H1 (cell line): ENCODE measurements around the gene ASIC5. TPM values are rescaled to one million over a fixed set of nuclear protein-coding genes. Genes with fewer than 3 reads are reported as not detected.

Experiments used
- CTCF ChIA-PET: fragments of 300-600 bp; sonication (Branson Sonifier 250); formaldehyde crosslinking; loops from one replicate; lab custom pipeline; 2021; ENCODE audit not compliant: partially characterized antibody; lab: Charles Lee
- POLR2A ChIA-PET: fragments of 300-600 bp; sonication (Branson Sonifier 250); formaldehyde crosslinking; loops from one replicate; lab custom pipeline; 2021; ENCODE audit warnings: inconsistent platforms; ENCODE audit not compliant: partially characterized antibody; lab: Charles Lee
- DNase-seq, 2 experiments: peaks; one replicate each; pipeline versions ENCODE4 v3.0.0 to v3.0.0-alpha.2; 2010 to 2022; ENCODE audit warnings: low spot score in 2 of 2, low read depth in 1 of 2, mixed read lengths in 1 of 2
- FAIRE-seq: peaks from 2 replicates; lab custom pipeline; 2011; peaks lifted over from hg19 to GRCh38; lab: Jason Lieb, UNC
- H2AFZ ChIP-seq: 2 replicates; pipeline ENCODE4 v1.8.1; 2012; ENCODE audit warnings: low read length, inconsistent platforms
- H2AK5ac ChIP-seq: 2 replicates; pipeline ENCODE4 v1.6.1; 2013; ENCODE audit warnings: low read depth, low read length
- H2BK120ac ChIP-seq: replicated peaks from 2 replicates; pipeline ENCODE3; 2013; ENCODE audit warnings: low read depth, low read length, inconsistent platforms
- H2BK12ac ChIP-seq: 2 replicates; pipeline ENCODE4 v1.6.1; 2013; ENCODE audit warnings: low read depth, low read length
- H2BK15ac ChIP-seq: 2 replicates; pipeline ENCODE4 v1.6.1; 2013; ENCODE audit warnings: low read length
- H2BK20ac ChIP-seq: 2 replicates; pipeline ENCODE4 v1.6.1; 2013; ENCODE audit warnings: low read length
- H2BK5ac ChIP-seq: 2 replicates; pipeline ENCODE4 v1.6.1; 2013; ENCODE audit warnings: low read depth, low read length
- H3K14ac ChIP-seq: 2 replicates; pipeline ENCODE4 v1.6.1; 2013; ENCODE audit warnings: inconsistent platforms; ENCODE audit not compliant: insufficient read length
- H3K18ac ChIP-seq: 2 replicates; pipeline ENCODE4 v1.6.1; 2013; ENCODE audit warnings: low read length; ENCODE audit errors: extremely low read depth
- H3K23ac ChIP-seq: 2 replicates; pipeline ENCODE4 v1.6.1; 2013; ENCODE audit warnings: inconsistent platforms; ENCODE audit not compliant: insufficient read length
- H3K23me2 ChIP-seq: 2 replicates; pipeline ENCODE4 v1.6.1; 2013; ENCODE audit warnings: low read depth, low read length
- H3K27ac ChIP-seq: 2 replicates; pipeline ENCODE4 v1.6.1; 2011; ENCODE audit warnings: low read depth, low read length, inconsistent platforms
- H3K27me3 ChIP-seq, 4 experiments: replicated peaks in 1 of 4; 1 replicate in 1 of 4; 2 replicates in 3 of 4; pipeline versions ENCODE4 v1.6.1 to v1.8.1; 2011 to 2013; ENCODE audit warnings: low read length in 3 of 4, mild to moderate bottlenecking in 3 of 4, inconsistent platforms in 2 of 4, mixed read lengths in 2 of 4, moderate library complexity in 1 of 4; ENCODE audit not compliant: control insufficient read depth in 3 of 4, insufficient read depth in 3 of 4; ENCODE audit errors: extremely low read depth in 1 of 4
- H3K36me3 ChIP-seq, 4 experiments: 2 replicates each; pipeline versions ENCODE4 v1.6.1 to v1.8.1; 2011 to 2013; ENCODE audit warnings: mild to moderate bottlenecking in 4 of 4, low read length in 3 of 4, moderate library complexity in 2 of 4, control low read depth in 1 of 4, inconsistent platforms in 1 of 4; ENCODE audit not compliant: insufficient read depth in 4 of 4, control insufficient read depth in 2 of 4
- H3K4ac ChIP-seq: replicated peaks from 2 replicates; pipeline ENCODE3; 2013; ENCODE audit warnings: low read length, low read depth, mixed read lengths, inconsistent platforms; ENCODE audit not compliant: insufficient read length
- H3K4me1 ChIP-seq, 4 experiments: replicated peaks in 1 of 4; 1 replicate in 1 of 4; 2 replicates in 3 of 4; pipeline versions ENCODE4 v1.6.1 to v1.8.1; 2011 to 2013; ENCODE audit warnings: low read length in 3 of 4, inconsistent platforms in 2 of 4, mixed read lengths in 1 of 4; ENCODE audit not compliant: insufficient read depth in 4 of 4, control insufficient read depth in 3 of 4
- H3K4me2 ChIP-seq, 2 experiments: 2 replicates each; pipeline versions ENCODE4 v1.6.1 to v1.8.1; 2011 to 2013; ENCODE audit warnings: low read depth in 2 of 2, low read length in 2 of 2, control low read depth in 1 of 2, inconsistent platforms in 1 of 2, mild to moderate bottlenecking in 1 of 2; ENCODE audit not compliant: insufficient read depth in 1 of 2
- H3K4me3 ChIP-seq, 4 experiments: fragments of 200-600, 300-600 bp in 1 of 4; sonication (generic), shearing (Covaris generic), sonication (Bioruptor Twin) in 1 of 4; 2 replicates each; pipeline versions ENCODE4 v1.5.1 to v1.8.1; 2011 to 2016; ENCODE audit warnings: low read length in 4 of 4, low read depth in 3 of 4, control low read depth in 2 of 4, inconsistent platforms in 2 of 4, mild to moderate bottlenecking in 2 of 4, mixed read lengths in 1 of 4, moderate library complexity in 1 of 4; ENCODE audit not compliant: insufficient read depth in 2 of 4; ENCODE audit errors: extremely low read depth in 1 of 4
- H3K56ac ChIP-seq: replicated peaks from 2 replicates; pipeline ENCODE3; 2013; ENCODE audit warnings: low read depth, mild to moderate bottlenecking, mixed read lengths, low read length, inconsistent platforms; ENCODE audit not compliant: insufficient read length
- H3K79me1 ChIP-seq: 2 replicates; pipeline ENCODE4 v1.6.1; 2013; ENCODE audit warnings: low read depth, low read length, control low read depth
- H3K79me2 ChIP-seq, 2 experiments: 2 replicates each; pipeline versions ENCODE4 v1.6.1 to v1.8.1; 2012 to 2013; ENCODE audit warnings: low read length in 2 of 2, mild to moderate bottlenecking in 2 of 2, inconsistent platforms in 1 of 2; ENCODE audit not compliant: insufficient read depth in 2 of 2, control insufficient read depth in 1 of 2
- H3K9ac ChIP-seq, 4 experiments: replicated peaks in 1 of 4; 1 replicate in 1 of 4; 2 replicates in 3 of 4; pipeline versions ENCODE4 v1.6.1 to v1.8.1; 2011 to 2013; ENCODE audit warnings: low read depth in 3 of 4, low read length in 3 of 4, control low read depth in 2 of 4, mild to moderate bottlenecking in 2 of 4, moderate library complexity in 2 of 4, inconsistent platforms in 1 of 4; ENCODE audit errors: extremely low read depth in 1 of 4
- H3K9me3 ChIP-seq, 2 experiments: 2 replicates each; pipeline versions ENCODE4 v1.6.1 to v1.8.1; 2012 to 2013; ENCODE audit warnings: mild to moderate bottlenecking in 2 of 2, moderate library complexity in 2 of 2, control low read depth in 1 of 2, inconsistent platforms in 1 of 2, low read depth in 1 of 2, low read length in 1 of 2, mixed read lengths in 1 of 2; ENCODE audit not compliant: insufficient read depth in 2 of 2
- H4K20me1 ChIP-seq, 2 experiments: replicated peaks in 1 of 2; 2 replicates each; pipeline versions ENCODE3 to v1.8.1; 2011 to 2013; ENCODE audit warnings: inconsistent platforms in 2 of 2, low read length in 2 of 2, mild to moderate bottlenecking in 1 of 2; ENCODE audit not compliant: insufficient read depth in 2 of 2, control insufficient read depth in 1 of 2
- H4K5ac ChIP-seq: 2 replicates; pipeline ENCODE4 v1.6.1; 2013; ENCODE audit warnings: low read length, low read depth, mixed read lengths, inconsistent platforms; ENCODE audit not compliant: insufficient read length
- H4K8ac ChIP-seq: 2 replicates; pipeline ENCODE4 v1.8.0; 2013; ENCODE audit warnings: mild to moderate bottlenecking, moderate library complexity, low read length, inconsistent platforms; ENCODE audit not compliant: insufficient read depth; ENCODE audit errors: extremely low read depth
- H4K91ac ChIP-seq: replicated peaks from 2 replicates; pipeline ENCODE3; 2013; ENCODE audit warnings: low read length, mixed read lengths, inconsistent platforms; ENCODE audit not compliant: insufficient read length
- CHD1 ChIP-seq: IDR thresholded peaks from 2 replicates; pipeline ENCODE4 v1.6.1; 2012; ENCODE audit warnings: low read depth, low read length, improper control_type of control experiment
- CREB1 ChIP-seq: IDR thresholded peaks from 2 replicates; pipeline ENCODE4 v1.6.1; 2012; ENCODE audit warnings: inconsistent platforms
- EP300 ChIP-seq, 2 experiments: IDR thresholded peaks; 1 replicate in 1 of 2; 2 replicates in 1 of 2; pipeline ENCODE4 v1.6.1; 2011 to 2012; ENCODE audit warnings: low read depth in 2 of 2, low read length in 2 of 2, mild to moderate bottlenecking in 2 of 2, borderline replicate concordance in 1 of 2, inconsistent platforms in 1 of 2, moderate library complexity in 1 of 2
- JUND ChIP-seq: IDR thresholded peaks from 2 replicates; pipeline ENCODE4 v1.6.1; 2011; ENCODE audit warnings: mild to moderate bottlenecking, improper control_type of control experiment, low read length
- KDM1A ChIP-seq: fragments of 200-600, 300-600 bp; sonication (generic); IDR thresholded peaks from 2 replicates; pipeline ENCODE4 v1.7.1; 2016; ENCODE audit warnings: mild to moderate bottlenecking, low read length, borderline replicate concordance
- NRF1 ChIP-seq: IDR thresholded peaks from 2 replicates; pipeline ENCODE4 v1.6.1; 2011; ENCODE audit warnings: mild to moderate bottlenecking, low read depth, low read length, improper control_type of control experiment
- PHF8 ChIP-seq: fragments of 200-600 bp; sonication (generic); conservative IDR thresholded peaks from 2 replicates; pipeline ENCODE4 v1.7.1; 2012; ENCODE audit warnings: low read depth, mild to moderate bottlenecking, inconsistent platforms, low read length, moderate library complexity
- POLR2A ChIP-seq, 2 experiments: IDR thresholded peaks; 1 replicate in 1 of 2; 2 replicates in 1 of 2; pipeline ENCODE4 v1.6.1; 2011; ENCODE audit warnings: low read depth in 2 of 2, low read length in 2 of 2, mild to moderate bottlenecking in 2 of 2; ENCODE audit errors: control extremely low read depth in 1 of 2
- TAF7 ChIP-seq: optimal IDR thresholded peaks from 2 replicates; pipeline ENCODE3; 2011; ENCODE audit warnings: low read depth, mild to moderate bottlenecking, inconsistent platforms, low read length, moderate library complexity, borderline replicate concordance
- TCF12 ChIP-seq: IDR thresholded peaks from 2 replicates; pipeline ENCODE4 v1.6.1; 2011; ENCODE audit warnings: low read depth, mild to moderate bottlenecking, low read length
- TEAD4 ChIP-seq: IDR thresholded peaks from 2 replicates; pipeline ENCODE4 v1.6.1; 2012; ENCODE audit warnings: low read depth, low read length, inconsistent platforms, mixed read lengths
- WGBS, 2 experiments: shearing (Covaris generic) in 1 of 2; methylation state at CpG; one replicate each; pipeline versions ENCODE4 v1.1.6 to v1.1.7; 2013 to 2015; ENCODE audit warnings: low lambda C conversion rate in 2 of 2, mixed read lengths in 2 of 2, inconsistent platforms in 1 of 2, low coverage in 1 of 2, missing lambda C conversion rate in 1 of 2; ENCODE audit not compliant: insufficient replicate concordance in 2 of 2, insufficient coverage in 1 of 2, insufficient read length in 1 of 2; ENCODE audit errors: extremely low coverage in 1 of 2, missing lambda C conversion rate in 1 of 2; 5-methylcytosine and 5-hydroxymethylcytosine counted together
- polyA plus RNA-seq, 7 experiments: library from polyadenylated mRNA; depleted of rRNA in 3 of 7; stranded (reverse) in 5 of 7; unstranded in 2 of 7; fragments of >200 nt in 5 of 7; fragments of 200-250 nt in 2 of 7; gene quantifications; 1 replicate in 5 of 7; 2 replicates in 1 of 7; 4 replicates in 1 of 7; pipeline versions ENCODE4 v1.2.1 to v1.2.3, GENCODE V29; 2011 to 2013; ENCODE audit warnings: missing spikeins in 2 of 7, mixed read lengths in 2 of 7
- total RNA-seq: library from RNA; stranded (reverse); fragmentation: NEBNext Ultra II Directional; extraction: Animal tissue kit (Norgen Biotek cat#: 25700); gene quantifications from 2 replicates; pipeline ENCODE4 v1.2.1, GENCODE V29; 2021

Gene ASIC5
- total and polyA plus RNA-seq, 2 of the 8 experiments (the other 6 are each of a cell fraction or from before 2014, with no cell fraction given): not detected

- ChIA-PET CTCF (interaction anchor here (1.0 to 1.5 kb wide), 2 partner anchors 131 to 134 kb away, joined by 3 to 4 read pairs; no protein-coding TSS in a partner anchor), POLR2A (no interaction called here)
- Histone ChIP-seq H3K4me3 (no peak overlapping the region), H2AFZ (no peak overlapping the region), H4K8ac (no peak overlapping the region), H3K79me2 (no peaks in the 10 kb centered on the region), H3K79me1 (no peaks in the 10 kb centered on the region), H2BK120ac (no peak overlapping the region), H3K36me3 (no peaks in the 10 kb centered on the region), H2BK12ac (no peak overlapping the region), H2AK5ac (no peak overlapping the region), H4K91ac (no peak overlapping the region), H3K27ac (no peak overlapping the region), H3K4me2 (no peak overlapping the region), H2BK20ac (no peak overlapping the region), H3K4me1 (peaks cover 0 to 3% (median 1%) of the 10 kb centered on the region in 4 experiments; a peak in 1 of 7 replicates), H3K18ac (no peak overlapping the region), H3K9ac (no peak overlapping the region), H2BK15ac (no peak overlapping the region), H4K5ac (no peak overlapping the region), H3K27me3 (no peaks in the 10 kb centered on the region), H3K4ac (no peak overlapping the region), H3K56ac (no peak overlapping the region), H3K23ac (no peak overlapping the region), H2BK5ac (no peak overlapping the region), H4K20me1 (no peaks in the 10 kb centered on the region), H3K14ac (no peak overlapping the region), H3K9me3 (no peaks in the 10 kb centered on the region), H3K23me2 (no peaks in the 10 kb centered on the region)
- no peak for DNase-seq
- FAIRE-seq: no peak
- TF ChIP-seq PHF8 (no peak), EP300 (IDR thresholded peaks at IDR 0.05; ENCODE audit: borderline replicate concordance in 1 of 2, low read depth in 2 of 2, low read length in 2 of 2) (no peak), TEAD4 (no peak), POLR2A (IDR thresholded peaks at IDR 0.05; ENCODE audit: control extremely low read depth in 1 of 2, low read depth in 2 of 2, low read length in 2 of 2) (no peak), CHD1 (no peak), KDM1A (no peak), JUND (no peak), TAF7 (no peak), NRF1 (no peak), TCF12 (no peak), CREB1 (no peak)
- 84% methylated on average over 3 of the region's 3 CpGs; no CpG with 5 or more reads in 1 of the 2 experiments for WGBS, 2 experiments
These were observed 43.5 kb downstream of the ASIC5 start for GRCh38 chr4:155822572-155822971.
